Cardiac muscle cell (in vitro differentiated cells and primary cell): ENCODE results near the gene ACTN3. TPM values are rescaled to one million over a fixed set of nuclear protein-coding genes. Genes with fewer than 3 reads are reported as not detected.

Experiments
- DNase-seq, 2 donors: peaks; one replicate each; pipeline versions ENCODE4 v3.0.0 to v3.0.0-alpha.2; 2010 to 2017; ENCODE audit warnings: low read depth in 1 of 2, low spot score in 1 of 2
- H3K27ac ChIP-seq: fragments of 200-600 bp; sonication (generic); 2 replicates; pipeline ENCODE4 v1.5.1; 2016
- H3K27me3 ChIP-seq: fragments of 200-600 bp; sonication (generic); 2 replicates; pipeline ENCODE4 v1.6.0; 2016; ENCODE audit warnings: control low read depth
- H3K36me3 ChIP-seq: fragments of 200-600 bp; sonication (generic); 2 replicates; pipeline ENCODE4 v1.5.1; 2016; ENCODE audit warnings: control low read depth
- H3K4me1 ChIP-seq: fragments of 200-600 bp; sonication (generic); 2 replicates; pipeline ENCODE4 v1.8.1; 2017; ENCODE audit warnings: low read depth, mild to moderate bottlenecking, mixed run types
- H3K4me3 ChIP-seq: fragments of 200-600 bp; sonication (generic); 2 replicates; pipeline ENCODE4 v1.5.1; 2016; ENCODE audit warnings: mild to moderate bottlenecking
- H3K9me3 ChIP-seq: fragments of 200-600 bp; sonication (generic); 2 replicates; pipeline ENCODE4 v1.5.1; 2017; ENCODE audit warnings: low read depth, mild to moderate bottlenecking, control low read depth
- CTCF ChIP-seq: IDR thresholded peaks from 2 replicates; pipeline ENCODE4 v1.5.1; 2012; ENCODE audit warnings: low read depth, mild to moderate bottlenecking, low read length
- polyA plus RNA-seq: library from polyadenylated mRNA; unstranded; fragments of >200 nt; fragmentation: Nextera tagmentation; extraction: Ambion mirVana; gene quantifications from 2 replicates; pipeline ENCODE4 v1.2.1, GENCODE V29; 2016
- total RNA-seq: library from RNA; depleted of rRNA; stranded (reverse); fragments of >200 nt; gene quantifications from 2 replicates; pipeline ENCODE4 v1.2.3, GENCODE V29; 2016

The ACTN3 gene
- total and polyA plus RNA-seq, 2 experiments from 2014 or later: 111 to 189 TPM

GRCh38 chr11:66529655-66530054, 17.0 kb upstream of the ACTN3 start:
- H3K36me3 ChIP-seq: peaks cover 3% of the 10 kb centered on the region

GRCh38 chr11:66530927-66531709, 15.6 kb upstream of the ACTN3 start:
- Histone ChIP-seq H3K36me3 (peaks cover 7% of the 10 kb centered on the region), H3K9me3 (no peaks in the 10 kb centered on the region), H3K27me3 (no peaks in the 10 kb centered on the region), H3K27ac (no peak overlapping the region), H3K4me1 (no peaks in the 10 kb centered on the region), H3K4me3 (no peak overlapping the region)
- DNase-seq: no peak
- TF ChIP-seq CTCF: no peak

More at GRCh38 chr11:66529655-66530054, 17.0 kb upstream of the ACTN3 start:
- no peaks in the 10 kb centered on the region for H3K9me3 ChIP-seq
- no peak overlapping the region for H3K27ac ChIP-seq
- no peak for TF ChIP-seq CTCF
- H3K27me3 ChIP-seq: no peaks in the 10 kb centered on the region
- H3K4me1 ChIP-seq: peaks cover 2% of the 10 kb centered on the region
- DNase-seq: no peak
- no peak overlapping the region for H3K4me3 ChIP-seq

GRCh38 chr11:66531841-66532240, 14.9 kb upstream of the ACTN3 start:
- Histone ChIP-seq H3K4me3 (no peak overlapping the region), H3K27ac (no peak overlapping the region)

GRCh38 chr11:66532784-66533183, 13.9 kb upstream of the ACTN3 start:
- TF ChIP-seq CTCF: no peak
- no peak for DNase-seq
- Histone ChIP-seq H3K4me3 (no peak overlapping the region), H3K9me3 (no peaks in the 10 kb centered on the region), H3K27me3 (no peaks in the 10 kb centered on the region), H3K4me1 (no peaks in the 10 kb centered on the region), H3K36me3 (peaks cover 7% of the 10 kb centered on the region), H3K27ac (no peak overlapping the region)

More at GRCh38 chr11:66531841-66532240, 14.9 kb upstream of the ACTN3 start:
- Histone ChIP-seq H3K36me3 (peaks cover 7% of the 10 kb centered on the region), H3K9me3 (no peaks in the 10 kb centered on the region), H3K4me1 (no peaks in the 10 kb centered on the region), H3K27me3 (no peaks in the 10 kb centered on the region)
- no peak for DNase-seq
- TF ChIP-seq CTCF: no peak

GRCh38 chr11:66539170-66539869, 7.4 kb upstream of the ACTN3 start:
- H3K27me3 ChIP-seq: no peaks in the 10 kb centered on the region
- no peaks in the 10 kb centered on the region for H3K9me3 ChIP-seq
- no peak for TF ChIP-seq CTCF
- no peak for DNase-seq
- no peaks in the 10 kb centered on the region for H3K4me1 ChIP-seq
- H3K4me3 ChIP-seq: no peak overlapping the region
- peak overlapping the region; percentile 2 for H3K27ac ChIP-seq
- H3K36me3 ChIP-seq: peaks cover 4% of the 10 kb centered on the region
